Right lobe of liver (tissue), 6 donors: Measurements from ENCODE around the gene ZBTB16. TPM values are rescaled to one million over a fixed set of nuclear protein-coding genes. Genes with fewer than 3 reads are reported as not detected.

Source experiments
- ATAC-seq, 4 donors: fragments of 200-7000 bp; cut with Tn5 transposase; one replicate each; pipeline ENCODE4 v1.9.1; 2020; ENCODE audit warnings: mild to moderate bottlenecking in 4 of 4, moderate library complexity in 4 of 4
- DNase-seq, 3 donors: peaks; one replicate each; pipeline ENCODE4 v3.0.0-alpha.2; 2020
- H3K27ac ChIP-seq, 3 donors: fragments of 200-600 bp; one replicate each; pipeline ENCODE4 v1.8.0; 2022
- H3K27me3 ChIP-seq, 2 donors: fragments of 200-600 bp; one replicate each; pipeline ENCODE4 v1.8.0; 2022
- H3K36me3 ChIP-seq, 4 donors: fragments of 200-600 bp; sonication (generic) in 1 of 4; one replicate each; pipeline versions ENCODE4 v1.5.1 to v1.8.0; 2017 to 2022; ENCODE audit warnings: control low read depth in 1 of 4
- H3K4me1 ChIP-seq, 4 donors: fragments of 200-600 bp; sonication (generic) in 1 of 4; one replicate each; pipeline versions ENCODE4 v1.5.1 to v1.8.0; 2017 to 2022; ENCODE audit warnings: control low read depth in 1 of 4
- H3K4me3 ChIP-seq, 3 donors: fragments of 200-600 bp; one replicate each; pipeline ENCODE4 v1.8.0; 2022
- H3K9me3 ChIP-seq, 4 donors: fragments of 200-600 bp; sonication (generic) in 1 of 4; one replicate each; pipeline versions ENCODE4 v1.5.1 to v1.8.0; 2017 to 2022; ENCODE audit warnings: control low read depth in 1 of 4
- CTCF ChIP-seq, 4 donors: fragments of 200-600 bp in 3 of 4; fragments of 450-650 bp in 1 of 4; IDR thresholded peaks; one replicate each; pipeline versions ENCODE4 v1.5.1 to v1.8.0; 2016 to 2022; ENCODE audit warnings: antibody characterized with exemption in 4 of 4, mild to moderate bottlenecking in 2 of 4
- POLR2A ChIP-seq: fragments of 450-650 bp; IDR thresholded peaks from one replicate; pipeline ENCODE4 v1.6.1; 2017; ENCODE audit warnings: antibody characterized with exemption, mild to moderate bottlenecking
- WGBS: methylation state at CpG from one replicate; pipeline ENCODE4 v1.1.6; 2018; ENCODE audit warnings: low coverage, low lambda C conversion rate; ENCODE audit not compliant: insufficient coverage; ENCODE audit errors: missing lambda C conversion rate; 5-methylcytosine and 5-hydroxymethylcytosine counted together
- intact Hi-C, 2 donors: fragments of 100-400 bp; cut with DNase I; formaldehyde crosslinking; loops; one replicate each; pipeline versions ENCODE4 v1.11.2 to v1.14.1; 2022
- total RNA-seq, 6 experiments: library from RNA; depleted of rRNA in 2 of 6; stranded (reverse); fragments of >200 nt in 2 of 6; fragmentation: NEBNext Ultra II Directional in 3 of 6; extraction: Animal tissue kit (Norgen Biotek cat#: 25700) in 3 of 6; gene quantifications; one replicate each; pipeline versions ENCODE4 v1.1.0 to v1.2.4, GENCODE V29; 2016 to 2023
- donor health status: DM: no; HTN: yes; CAD: no.
- donor health status: DM: no; HTN: no; CAD: no.
- donor health status: DM: no; HTN: no; CAD: no.
- donor health status: DM: no; HTN: yes; CAD: no.
- donor health status: DM: no; HTN: yes; CAD: no.

The ZBTB16 gene
- total RNA-seq, 6 experiments from 2014 or later: 13.1 to 205 (median 52.2) TPM

- intact Hi-C loops: no loop called here
- DNase-seq (peak; percentile 81 to 91 (median 83)), ATAC-seq (peak; percentile 60 to 78 (median 74))
- Histone ChIP-seq H3K36me3 (no peaks in the 10 kb centered on the region), H3K4me3 (no peak overlapping the region), H3K27ac (peak overlapping the region in 1 of 3 donors; percentile 47), H3K4me1 (peaks cover 0 to 19% (median 8%) of the 10 kb centered on the region in 4 donors), H3K9me3 (no peaks in the 10 kb centered on the region), H3K27me3 (no peaks in the 10 kb centered on the region)
- no peak for TF ChIP-seq CTCF (IDR thresholded peaks at IDR 0.05)
- no peak for TF ChIP-seq POLR2A
- 17% methylated on average over 2 of the region's 2 CpGs for WGBS
These were observed 224.5 kb downstream of the ZBTB16 start for GRCh38 chr11:114284021-114284420.

GRCh38 chr11:114284914-114285313, 225.4 kb downstream of the ZBTB16 start:
- TF ChIP-seq POLR2A (no peak), CTCF (IDR thresholded peaks at IDR 0.05) (no peak)
- intact Hi-C loops: no loop called here
- Histone ChIP-seq H3K27ac (no peak overlapping the region), H3K4me3 (no peak overlapping the region), H3K9me3 (no peaks in the 10 kb centered on the region), H3K27me3 (no peaks in the 10 kb centered on the region), H3K4me1 (peaks cover 0 to 19% (median 7%) of the 10 kb centered on the region in 4 donors), H3K36me3 (no peaks in the 10 kb centered on the region)
- no peak for DNase-seq
- 97% methylated on average over 6 of the region's 7 CpGs for WGBS
- ATAC-seq: no peak

DNA sequence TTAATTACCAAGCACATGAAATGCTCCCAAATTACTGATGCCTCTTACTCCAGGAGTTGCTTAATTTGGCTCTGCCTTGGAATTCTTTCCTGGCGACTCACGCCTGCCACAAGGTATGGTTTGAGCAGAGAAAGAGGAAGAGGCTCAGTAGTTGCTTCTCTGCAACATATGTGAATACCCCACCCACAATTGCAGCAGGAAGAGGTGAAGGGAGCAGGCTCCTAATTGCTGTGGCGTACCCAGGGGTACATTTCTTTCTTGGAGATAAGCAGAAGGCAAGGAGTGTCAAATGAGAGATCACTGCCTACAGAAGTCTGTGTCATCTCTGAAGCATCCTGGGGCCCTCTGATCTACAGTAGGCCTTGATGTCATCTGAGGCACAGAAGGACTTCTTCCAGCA, 226.1 kb downstream of the ZBTB16 start:
- intact Hi-C loops: no loop called here
- ATAC-seq (no peak), DNase-seq (no peak)
- Histone ChIP-seq H3K4me3 (no peak overlapping the region), H3K27ac (no peak overlapping the region), H3K36me3 (no peaks in the 10 kb centered on the region), H3K27me3 (no peaks in the 10 kb centered on the region), H3K4me1 (peaks cover 0 to 15% (median 7%) of the 10 kb centered on the region in 4 donors), H3K9me3 (no peaks in the 10 kb centered on the region)
- TF ChIP-seq CTCF (IDR thresholded peaks at IDR 0.05) (no peak), POLR2A (no peak)
- 86% methylated on average over 3 of the region's 3 CpGs for WGBS

DNA sequence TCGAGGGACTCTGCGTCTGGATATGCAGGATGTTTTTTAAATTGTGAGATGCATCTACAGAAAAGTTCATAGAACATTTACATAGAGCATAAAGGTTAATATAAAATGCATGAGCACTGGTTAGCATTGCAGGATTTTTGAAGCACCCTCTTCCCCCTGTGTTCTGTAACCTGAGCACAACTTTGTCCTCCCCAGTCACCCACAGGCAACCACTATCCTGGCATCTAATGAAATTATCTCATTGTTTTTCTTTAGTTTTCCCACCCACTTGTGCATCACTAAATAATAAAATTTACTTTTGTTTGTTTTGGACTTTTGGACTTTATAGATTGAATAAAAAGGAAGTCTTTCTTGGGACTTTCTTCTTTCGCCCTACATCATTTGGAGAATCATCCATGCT, 226.7 kb downstream of the ZBTB16 start:
- Histone ChIP-seq H3K4me1 (peaks cover 0 to 15% (median 4%) of the 10 kb centered on the region in 4 donors), H3K4me3 (no peak overlapping the region), H3K27ac (no peak overlapping the region), H3K36me3 (no peaks in the 10 kb centered on the region), H3K27me3 (no peaks in the 10 kb centered on the region), H3K9me3 (no peaks in the 10 kb centered on the region)
- DNase-seq (no peak), ATAC-seq (no peak)
- 94% methylated on average over 3 of the region's 3 CpGs for WGBS
- TF ChIP-seq CTCF (IDR thresholded peaks at IDR 0.05) (no peak), POLR2A (no peak)
- intact Hi-C loops: no loop called here

GRCh38 chr11:114287154-114287553, 227.6 kb downstream of the ZBTB16 start:
- Histone ChIP-seq H3K4me1 (peaks cover 0 to 17% (median 4%) of the 10 kb centered on the region in 4 donors), H3K27ac (no peak overlapping the region), H3K4me3 (no peak overlapping the region), H3K9me3 (no peaks in the 10 kb centered on the region), H3K27me3 (no peaks in the 10 kb centered on the region), H3K36me3 (no peaks in the 10 kb centered on the region)
- no peak for DNase-seq
- WGBS: 80% methylated on average over 2 of the region's 2 CpGs
- no peak for TF ChIP-seq POLR2A
- TF ChIP-seq CTCF (IDR thresholded peaks at IDR 0.05): no peak
- ATAC-seq: no peak
- intact Hi-C loops: no loop called here
